WTC11 (cell line): ENCODE results near the gene AP4S1. TPM values are rescaled to one million over a fixed set of nuclear protein-coding genes. Genes with fewer than 3 reads are reported as not detected.

Experiments
- ATAC-seq: fragments of 200-7000 bp; cut with Tn5 transposase; 2 replicates; pipeline ENCODE4 v1.10.0; 2021; ENCODE audit warnings: mild to moderate bottlenecking, moderate library complexity
- CTCF ChIA-PET: fragments of 300-600 bp; sonication (Branson Sonifier 250); formaldehyde crosslinking; loops from one replicate; lab custom pipeline; 2021; ENCODE audit warnings: antibody characterized with exemption; lab: Charles Lee
- POLR2A ChIA-PET: fragments of 350-600 bp; sonication (Branson Sonifier 250); formaldehyde crosslinking; loops from one replicate; lab custom pipeline; 2021; ENCODE audit warnings: antibody characterized with exemption; lab: Charles Lee
- DNase-seq: peaks from one replicate; pipeline ENCODE4 v3.0.0; 2021; ENCODE audit warnings: low spot score
- H3K27ac Mint-ChIP-seq: 2 replicates; pipeline ENCODE4 v1.8.0; 2021; ENCODE audit warnings: mixed read lengths
- H3K27me3 Mint-ChIP-seq: 2 replicates; pipeline ENCODE4 v1.8.0; 2021; ENCODE audit warnings: low read depth, mild to moderate bottlenecking, moderate library complexity, mixed read lengths
- H3K36me3 Mint-ChIP-seq: 2 replicates; pipeline ENCODE4 v1.8.0; 2021; ENCODE audit warnings: mixed read lengths
- H3K4me1 Mint-ChIP-seq: 2 replicates; pipeline ENCODE4 v1.8.0; 2022; ENCODE audit warnings: mixed read lengths
- H3K4me3 Mint-ChIP-seq: 2 replicates; pipeline ENCODE4 v1.8.0; 2021; ENCODE audit warnings: mild to moderate bottlenecking, moderate library complexity, mixed read lengths
- H3K9me3 Mint-ChIP-seq: 2 replicates; pipeline ENCODE4 v1.8.0; 2021; ENCODE audit warnings: mixed read lengths
- CREM ChIP-seq: sonication (generic); formaldehyde crosslinking; IDR thresholded peaks from 2 replicates; pipeline ENCODE4 v1.8.1; 2022; ENCODE audit warnings: mild to moderate bottlenecking, missing genetic modification reagents, moderate library complexity
- FOXP1 ChIP-seq: sonication (generic); formaldehyde crosslinking; IDR thresholded peaks from 2 replicates; pipeline ENCODE4 v1.8.0; 2022; ENCODE audit warnings: missing genetic modification reagents, mild to moderate bottlenecking, moderate library complexity, borderline replicate concordance
- GABPB1 ChIP-seq: sonication (generic); formaldehyde crosslinking; IDR thresholded peaks from 2 replicates; pipeline ENCODE4 v1.8.1; 2023; ENCODE audit warnings: mild to moderate bottlenecking, missing genetic modification reagents
- GRHL2 ChIP-seq: fragments of 250-450 bp; sonication (Bioruptor Pico); IDR thresholded peaks from 2 replicates; pipeline ENCODE4 v1.8.0; 2022; ENCODE audit warnings: mild to moderate bottlenecking, moderate library complexity; ENCODE audit not compliant: insufficient replicate concordance, severe bottlenecking
- HMGA2 ChIP-seq: fragments of 250-450 bp; sonication (Bioruptor Pico); IDR thresholded peaks from 2 replicates; pipeline ENCODE4 v1.4.0; 2021; ENCODE audit warnings: mild to moderate bottlenecking, moderate library complexity
- NFYB ChIP-seq: sonication (generic); formaldehyde crosslinking; conservative IDR thresholded peaks from 2 replicates; pipeline ENCODE4 v1.8.0; 2022; ENCODE audit warnings: low read depth, missing genetic modification reagents
- OVOL2 ChIP-seq: fragments of 250-450 bp; sonication (Bioruptor Pico); IDR thresholded peaks from 2 replicates; pipeline ENCODE4 v1.9.0; 2021; ENCODE audit warnings: mild to moderate bottlenecking, borderline replicate concordance
- SP1 ChIP-seq: sonication (generic); formaldehyde crosslinking; conservative IDR thresholded peaks from 2 replicates; pipeline ENCODE4 v1.8.1; 2022; ENCODE audit warnings: missing genetic modification reagents
- ZBTB21 ChIP-seq: sonication (generic); formaldehyde crosslinking; IDR thresholded peaks from 2 replicates; pipeline ENCODE4 v1.8.1; 2023; ENCODE audit warnings: mild to moderate bottlenecking, missing genetic modification reagents, borderline replicate concordance
- ZNF671 ChIP-seq: fragments of 250-450 bp; sonication (Bioruptor Pico); IDR thresholded peaks from 2 replicates; pipeline ENCODE4 v1.8.0; 2021; ENCODE audit warnings: mild to moderate bottlenecking
- total RNA-seq: library from RNA; stranded (reverse); gene quantifications from 3 replicates; pipeline ENCODE4 v1.2.3, GENCODE V29; 2021
- TF ChIP-seq, protein P1 (sequence below): fragments of 250-450 bp; sonication (Bioruptor Pico); conservative IDR thresholded peaks from 2 replicates; pipeline ENCODE4 v1.9.0; 2021; ENCODE audit warnings: mild to moderate bottlenecking
- TF ChIP-seq, protein P2 (sequence below): sonication (generic); formaldehyde crosslinking; IDR thresholded peaks from 2 replicates; pipeline ENCODE4 v1.8.1; 2022; ENCODE audit warnings: mild to moderate bottlenecking, missing genetic modification reagents, moderate library complexity, borderline replicate concordance
- TF ChIP-seq, protein P3 (sequence below): sonication (generic); formaldehyde crosslinking; conservative IDR thresholded peaks from 2 replicates; pipeline ENCODE4 v1.8.1; 2023; ENCODE audit warnings: mild to moderate bottlenecking, low read depth, missing genetic modification reagents, moderate library complexity
- TF ChIP-seq, protein P4 (sequence below): sonication (generic); formaldehyde crosslinking; IDR thresholded peaks from 2 replicates; pipeline ENCODE4 v1.8.0; 2023; ENCODE audit warnings: mild to moderate bottlenecking, missing genetic modification reagents
- TF ChIP-seq, protein P5 (sequence below): fragments of 250-450 bp; sonication (Bioruptor Pico); IDR thresholded peaks from 2 replicates; pipeline ENCODE4 v1.9.0; 2021; ENCODE audit warnings: mild to moderate bottlenecking
- TF ChIP-seq, protein P6 (sequence below): sonication (generic); formaldehyde crosslinking; IDR thresholded peaks from 2 replicates; pipeline ENCODE4 v1.8.1; 2023; ENCODE audit warnings: mild to moderate bottlenecking, missing genetic modification reagents
- TF ChIP-seq, protein P7 (sequence below): sonication (generic); formaldehyde crosslinking; IDR thresholded peaks from 2 replicates; pipeline ENCODE4 v1.8.0; 2022; ENCODE audit warnings: mild to moderate bottlenecking, missing genetic modification reagents
- TF ChIP-seq, protein P8 (sequence below): sonication (generic); formaldehyde crosslinking; IDR thresholded peaks from 2 replicates; pipeline ENCODE4 v1.8.1; 2023; ENCODE audit warnings: mild to moderate bottlenecking, missing genetic modification reagents

AP4S1 gene
- total RNA-seq, 1 experiment from 2014 or later = 7.0 TPM

DNA sequence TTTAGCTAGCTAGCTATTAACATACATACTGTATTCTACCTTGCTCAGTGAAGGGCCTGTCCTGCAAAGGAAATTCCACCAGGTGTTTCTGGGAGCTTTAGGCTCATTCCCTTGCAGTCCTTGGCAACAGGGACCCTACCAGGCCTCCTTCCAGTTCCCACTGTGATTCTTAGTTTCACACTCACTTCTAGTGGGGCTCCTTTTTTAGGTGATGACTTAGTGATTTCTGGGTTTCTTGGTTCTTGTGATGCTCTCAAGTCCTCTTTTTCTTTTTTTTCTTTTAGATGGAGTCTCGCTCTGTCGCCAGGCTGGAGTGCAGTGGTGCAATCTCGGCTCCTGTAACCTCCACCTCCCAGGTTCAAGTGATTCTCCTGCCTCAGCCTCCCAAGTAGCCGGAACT lies 11.1 kb downstream of the AP4S1 start:
- Mint-ChIP-seq H3K27ac (0 out of 2 replicates have a peak overlapping the region, but pooled peaks have one; percentile 41), H3K4me3 (no peak overlapping the region), H3K27me3 (no peaks in the 10 kb centered on the region), H3K36me3 (0 out of 2 replicates have a peak, but pooled peaks cover 3% of the 10 kb centered on the region), H3K9me3 (no peaks in the 10 kb centered on the region), H3K4me1 (peaks cover 14% of the 10 kb centered on the region)
- ATAC-seq (no peak), DNase-seq (no peak)
- no peak for TF ChIP-seq ZNF671 (CRISPR knock-in tag)
- no peak for TF ChIP-seq SP1 (CRISPR knock-in tag)
- TF ChIP-seq, protein P1, sequence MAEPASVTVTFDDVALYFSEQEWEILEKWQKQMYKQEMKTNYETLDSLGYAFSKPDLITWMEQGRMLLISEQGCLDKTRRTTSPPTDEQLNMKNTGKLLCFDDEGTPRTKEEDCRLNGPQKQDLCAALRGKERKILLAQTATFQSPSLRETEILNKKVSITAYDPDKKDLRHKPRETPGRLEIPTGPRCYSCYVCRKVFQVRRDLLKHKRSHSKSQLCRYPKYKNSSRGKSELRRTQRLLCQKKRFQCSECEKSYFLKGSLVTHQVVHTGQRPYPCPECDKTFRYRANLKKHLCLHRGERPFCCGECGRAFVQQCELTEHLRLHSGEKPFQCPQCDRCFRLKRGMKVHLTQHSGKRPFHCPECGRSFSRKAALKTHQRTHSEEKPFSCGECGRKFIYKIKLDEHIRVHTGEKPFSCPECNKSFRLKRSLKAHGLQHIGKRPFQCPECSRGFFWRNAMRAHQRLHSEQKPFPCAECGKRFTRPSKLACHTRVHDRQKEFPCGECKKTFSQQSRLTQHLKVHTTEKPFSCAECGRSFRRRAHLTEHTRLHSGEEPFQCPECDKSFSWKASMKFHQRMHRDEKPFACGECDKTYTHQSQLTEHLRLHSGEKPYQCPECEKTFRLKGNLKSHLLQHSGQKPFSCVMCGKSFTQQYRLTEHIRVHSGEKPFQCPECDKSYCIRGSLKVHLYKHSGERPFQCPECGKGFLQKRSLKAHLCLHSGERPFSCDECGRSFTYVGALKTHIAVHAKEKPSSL (CRISPR knock-in tag) = no peak
- TF ChIP-seq, protein P2, sequence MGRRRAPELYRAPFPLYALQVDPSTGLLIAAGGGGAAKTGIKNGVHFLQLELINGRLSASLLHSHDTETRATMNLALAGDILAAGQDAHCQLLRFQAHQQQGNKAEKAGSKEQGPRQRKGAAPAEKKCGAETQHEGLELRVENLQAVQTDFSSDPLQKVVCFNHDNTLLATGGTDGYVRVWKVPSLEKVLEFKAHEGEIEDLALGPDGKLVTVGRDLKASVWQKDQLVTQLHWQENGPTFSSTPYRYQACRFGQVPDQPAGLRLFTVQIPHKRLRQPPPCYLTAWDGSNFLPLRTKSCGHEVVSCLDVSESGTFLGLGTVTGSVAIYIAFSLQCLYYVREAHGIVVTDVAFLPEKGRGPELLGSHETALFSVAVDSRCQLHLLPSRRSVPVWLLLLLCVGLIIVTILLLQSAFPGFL (CRISPR knock-in tag) = no peak
- TF ChIP-seq HMGA2 (CRISPR knock-in tag) = no peak
- TF ChIP-seq, protein P3, sequence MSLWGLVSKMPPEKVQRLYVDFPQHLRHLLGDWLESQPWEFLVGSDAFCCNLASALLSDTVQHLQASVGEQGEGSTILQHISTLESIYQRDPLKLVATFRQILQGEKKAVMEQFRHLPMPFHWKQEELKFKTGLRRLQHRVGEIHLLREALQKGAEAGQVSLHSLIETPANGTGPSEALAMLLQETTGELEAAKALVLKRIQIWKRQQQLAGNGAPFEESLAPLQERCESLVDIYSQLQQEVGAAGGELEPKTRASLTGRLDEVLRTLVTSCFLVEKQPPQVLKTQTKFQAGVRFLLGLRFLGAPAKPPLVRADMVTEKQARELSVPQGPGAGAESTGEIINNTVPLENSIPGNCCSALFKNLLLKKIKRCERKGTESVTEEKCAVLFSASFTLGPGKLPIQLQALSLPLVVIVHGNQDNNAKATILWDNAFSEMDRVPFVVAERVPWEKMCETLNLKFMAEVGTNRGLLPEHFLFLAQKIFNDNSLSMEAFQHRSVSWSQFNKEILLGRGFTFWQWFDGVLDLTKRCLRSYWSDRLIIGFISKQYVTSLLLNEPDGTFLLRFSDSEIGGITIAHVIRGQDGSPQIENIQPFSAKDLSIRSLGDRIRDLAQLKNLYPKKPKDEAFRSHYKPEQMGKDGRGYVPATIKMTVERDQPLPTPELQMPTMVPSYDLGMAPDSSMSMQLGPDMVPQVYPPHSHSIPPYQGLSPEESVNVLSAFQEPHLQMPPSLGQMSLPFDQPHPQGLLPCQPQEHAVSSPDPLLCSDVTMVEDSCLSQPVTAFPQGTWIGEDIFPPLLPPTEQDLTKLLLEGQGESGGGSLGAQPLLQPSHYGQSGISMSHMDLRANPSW (CRISPR knock-in tag) = no peak
- TF ChIP-seq, protein P4, sequence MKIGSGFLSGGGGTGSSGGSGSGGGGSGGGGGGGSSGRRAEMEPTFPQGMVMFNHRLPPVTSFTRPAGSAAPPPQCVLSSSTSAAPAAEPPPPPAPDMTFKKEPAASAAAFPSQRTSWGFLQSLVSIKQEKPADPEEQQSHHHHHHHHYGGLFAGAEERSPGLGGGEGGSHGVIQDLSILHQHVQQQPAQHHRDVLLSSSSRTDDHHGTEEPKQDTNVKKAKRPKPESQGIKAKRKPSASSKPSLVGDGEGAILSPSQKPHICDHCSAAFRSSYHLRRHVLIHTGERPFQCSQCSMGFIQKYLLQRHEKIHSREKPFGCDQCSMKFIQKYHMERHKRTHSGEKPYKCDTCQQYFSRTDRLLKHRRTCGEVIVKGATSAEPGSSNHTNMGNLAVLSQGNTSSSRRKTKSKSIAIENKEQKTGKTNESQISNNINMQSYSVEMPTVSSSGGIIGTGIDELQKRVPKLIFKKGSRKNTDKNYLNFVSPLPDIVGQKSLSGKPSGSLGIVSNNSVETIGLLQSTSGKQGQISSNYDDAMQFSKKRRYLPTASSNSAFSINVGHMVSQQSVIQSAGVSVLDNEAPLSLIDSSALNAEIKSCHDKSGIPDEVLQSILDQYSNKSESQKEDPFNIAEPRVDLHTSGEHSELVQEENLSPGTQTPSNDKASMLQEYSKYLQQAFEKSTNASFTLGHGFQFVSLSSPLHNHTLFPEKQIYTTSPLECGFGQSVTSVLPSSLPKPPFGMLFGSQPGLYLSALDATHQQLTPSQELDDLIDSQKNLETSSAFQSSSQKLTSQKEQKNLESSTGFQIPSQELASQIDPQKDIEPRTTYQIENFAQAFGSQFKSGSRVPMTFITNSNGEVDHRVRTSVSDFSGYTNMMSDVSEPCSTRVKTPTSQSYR (CRISPR knock-in tag) = no peak
- TF ChIP-seq, protein P5, sequence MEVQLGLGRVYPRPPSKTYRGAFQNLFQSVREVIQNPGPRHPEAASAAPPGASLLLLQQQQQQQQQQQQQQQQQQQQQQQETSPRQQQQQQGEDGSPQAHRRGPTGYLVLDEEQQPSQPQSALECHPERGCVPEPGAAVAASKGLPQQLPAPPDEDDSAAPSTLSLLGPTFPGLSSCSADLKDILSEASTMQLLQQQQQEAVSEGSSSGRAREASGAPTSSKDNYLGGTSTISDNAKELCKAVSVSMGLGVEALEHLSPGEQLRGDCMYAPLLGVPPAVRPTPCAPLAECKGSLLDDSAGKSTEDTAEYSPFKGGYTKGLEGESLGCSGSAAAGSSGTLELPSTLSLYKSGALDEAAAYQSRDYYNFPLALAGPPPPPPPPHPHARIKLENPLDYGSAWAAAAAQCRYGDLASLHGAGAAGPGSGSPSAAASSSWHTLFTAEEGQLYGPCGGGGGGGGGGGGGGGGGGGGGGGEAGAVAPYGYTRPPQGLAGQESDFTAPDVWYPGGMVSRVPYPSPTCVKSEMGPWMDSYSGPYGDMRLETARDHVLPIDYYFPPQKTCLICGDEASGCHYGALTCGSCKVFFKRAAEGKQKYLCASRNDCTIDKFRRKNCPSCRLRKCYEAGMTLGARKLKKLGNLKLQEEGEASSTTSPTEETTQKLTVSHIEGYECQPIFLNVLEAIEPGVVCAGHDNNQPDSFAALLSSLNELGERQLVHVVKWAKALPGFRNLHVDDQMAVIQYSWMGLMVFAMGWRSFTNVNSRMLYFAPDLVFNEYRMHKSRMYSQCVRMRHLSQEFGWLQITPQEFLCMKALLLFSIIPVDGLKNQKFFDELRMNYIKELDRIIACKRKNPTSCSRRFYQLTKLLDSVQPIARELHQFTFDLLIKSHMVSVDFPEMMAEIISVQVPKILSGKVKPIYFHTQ (CRISPR knock-in tag) = no peak
- TF ChIP-seq, protein P6, sequence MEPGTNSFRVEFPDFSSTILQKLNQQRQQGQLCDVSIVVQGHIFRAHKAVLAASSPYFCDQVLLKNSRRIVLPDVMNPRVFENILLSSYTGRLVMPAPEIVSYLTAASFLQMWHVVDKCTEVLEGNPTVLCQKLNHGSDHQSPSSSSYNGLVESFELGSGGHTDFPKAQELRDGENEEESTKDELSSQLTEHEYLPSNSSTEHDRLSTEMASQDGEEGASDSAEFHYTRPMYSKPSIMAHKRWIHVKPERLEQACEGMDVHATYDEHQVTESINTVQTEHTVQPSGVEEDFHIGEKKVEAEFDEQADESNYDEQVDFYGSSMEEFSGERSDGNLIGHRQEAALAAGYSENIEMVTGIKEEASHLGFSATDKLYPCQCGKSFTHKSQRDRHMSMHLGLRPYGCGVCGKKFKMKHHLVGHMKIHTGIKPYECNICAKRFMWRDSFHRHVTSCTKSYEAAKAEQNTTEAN (CRISPR knock-in tag) = no peak
- TF ChIP-seq ZBTB21 (CRISPR knock-in tag) = no peak
- TF ChIP-seq, protein P7, sequence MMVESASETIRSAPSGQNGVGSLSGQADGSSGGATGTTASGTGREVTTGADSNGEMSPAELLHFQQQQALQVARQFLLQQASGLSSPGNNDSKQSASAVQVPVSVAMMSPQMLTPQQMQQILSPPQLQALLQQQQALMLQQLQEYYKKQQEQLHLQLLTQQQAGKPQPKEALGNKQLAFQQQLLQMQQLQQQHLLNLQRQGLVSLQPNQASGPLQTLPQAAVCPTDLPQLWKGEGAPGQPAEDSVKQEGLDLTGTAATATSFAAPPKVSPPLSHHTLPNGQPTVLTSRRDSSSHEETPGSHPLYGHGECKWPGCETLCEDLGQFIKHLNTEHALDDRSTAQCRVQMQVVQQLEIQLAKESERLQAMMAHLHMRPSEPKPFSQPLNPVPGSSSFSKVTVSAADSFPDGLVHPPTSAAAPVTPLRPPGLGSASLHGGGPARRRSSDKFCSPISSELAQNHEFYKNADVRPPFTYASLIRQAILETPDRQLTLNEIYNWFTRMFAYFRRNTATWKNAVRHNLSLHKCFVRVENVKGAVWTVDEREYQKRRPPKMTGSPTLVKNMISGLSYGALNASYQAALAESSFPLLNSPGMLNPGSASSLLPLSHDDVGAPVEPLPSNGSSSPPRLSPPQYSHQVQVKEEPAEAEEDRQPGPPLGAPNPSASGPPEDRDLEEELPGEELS (CRISPR knock-in tag) = no peak
- no peak for TF ChIP-seq CREM
- no peak for TF ChIP-seq GABPB1 (CRISPR knock-in tag)
- TF ChIP-seq NFYB (CRISPR knock-in tag) = no peak
- TF ChIP-seq, protein P8, sequence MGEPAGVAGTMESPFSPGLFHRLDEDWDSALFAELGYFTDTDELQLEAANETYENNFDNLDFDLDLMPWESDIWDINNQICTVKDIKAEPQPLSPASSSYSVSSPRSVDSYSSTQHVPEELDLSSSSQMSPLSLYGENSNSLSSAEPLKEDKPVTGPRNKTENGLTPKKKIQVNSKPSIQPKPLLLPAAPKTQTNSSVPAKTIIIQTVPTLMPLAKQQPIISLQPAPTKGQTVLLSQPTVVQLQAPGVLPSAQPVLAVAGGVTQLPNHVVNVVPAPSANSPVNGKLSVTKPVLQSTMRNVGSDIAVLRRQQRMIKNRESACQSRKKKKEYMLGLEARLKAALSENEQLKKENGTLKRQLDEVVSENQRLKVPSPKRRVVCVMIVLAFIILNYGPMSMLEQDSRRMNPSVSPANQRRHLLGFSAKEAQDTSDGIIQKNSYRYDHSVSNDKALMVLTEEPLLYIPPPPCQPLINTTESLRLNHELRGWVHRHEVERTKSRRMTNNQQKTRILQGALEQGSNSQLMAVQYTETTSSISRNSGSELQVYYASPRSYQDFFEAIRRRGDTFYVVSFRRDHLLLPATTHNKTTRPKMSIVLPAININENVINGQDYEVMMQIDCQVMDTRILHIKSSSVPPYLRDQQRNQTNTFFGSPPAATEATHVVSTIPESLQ = no peak
- no peak for TF ChIP-seq FOXP1 (CRISPR knock-in tag)
- no peak for TF ChIP-seq OVOL2 (CRISPR knock-in tag)
- TF ChIP-seq GRHL2 = no peak
- ChIA-PET POLR2A (interaction anchor here (0.6 kb wide), 1 partner anchor 10 kb away, joined by 6 read pairs; the partner anchor contains the start of gene STRN3), CTCF (no interaction called here)
